ENCODE measurements around the gene TCAIM.

The TCAIM gene

DNA sequence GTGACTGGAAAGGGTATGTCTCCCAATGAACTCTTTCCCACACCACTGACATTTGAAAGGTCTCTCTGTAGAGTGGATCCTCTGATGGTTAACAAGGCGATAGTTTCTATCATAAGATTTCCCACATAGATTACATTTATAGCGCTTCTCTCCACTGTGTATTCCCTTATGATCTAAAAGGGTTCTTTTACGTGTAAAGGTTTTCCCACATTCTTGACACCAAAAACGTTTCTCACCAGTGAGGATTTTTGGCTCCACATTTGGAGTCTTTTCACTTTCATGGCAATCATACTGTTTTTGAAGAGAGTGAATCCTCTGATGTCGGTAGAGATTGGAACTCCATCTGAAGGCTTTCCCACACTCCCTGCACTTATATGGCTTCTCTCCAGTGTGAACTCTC lies 108.4 kb downstream of the TCAIM start:
- no peak for DNase-seq

- no peak for DNase-seq
Measured at GRCh38 chr3:44451441-44451840, 112.9 kb downstream of the TCAIM start.

DNA sequence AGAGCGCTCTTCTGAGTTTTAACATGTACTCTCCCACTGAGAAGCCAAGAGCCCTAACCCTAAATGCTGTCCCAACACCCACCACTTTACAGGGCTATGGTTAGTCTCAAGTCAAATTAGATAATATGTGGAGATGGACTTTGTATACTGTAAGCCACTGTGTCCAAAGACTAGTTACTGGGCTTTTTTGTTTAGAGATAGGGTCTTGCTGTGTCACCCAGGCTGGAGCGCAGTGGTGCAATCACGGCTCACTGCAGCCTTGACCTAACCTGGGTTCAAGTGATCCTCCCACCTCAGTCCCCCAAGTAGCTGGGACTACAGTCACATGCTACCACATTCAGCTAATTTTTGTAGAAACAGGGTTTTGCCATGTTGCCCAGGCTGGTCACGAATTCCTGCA lies 115.7 kb downstream of the TCAIM start:
- DNase-seq = no peak

DNA sequence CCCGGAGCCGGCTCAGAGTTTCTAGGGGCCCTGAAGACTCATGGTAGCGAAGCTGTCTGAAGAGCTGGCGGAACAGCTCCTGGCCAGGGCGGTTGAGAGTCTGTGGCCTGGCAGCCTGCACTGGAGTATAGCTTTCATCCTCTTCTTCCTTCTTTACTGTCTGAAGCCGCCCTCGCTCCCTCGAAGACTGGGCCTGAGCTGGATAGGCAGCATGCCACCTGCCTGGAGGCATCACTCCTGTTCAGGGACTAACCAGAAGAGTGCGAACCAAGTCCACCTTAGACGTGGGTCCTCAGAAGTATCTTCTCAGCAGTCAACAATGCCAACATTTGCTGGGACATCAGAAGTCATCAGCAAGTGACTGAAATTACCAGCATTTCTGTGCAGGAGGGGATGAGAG lies 116.8 kb downstream of the TCAIM start:
- DNase-seq = no peak
